Measurements from ENCODE around the gene FOXS1. TPM values are rescaled to one million over a fixed set of nuclear protein-coding genes. Genes with fewer than 3 reads are reported as not detected.

FOXS1 gene
- total RNA-seq, 1 donor from 2014 or later: 3.3 TPM

GRCh38 chr20:31826074-31826473 lies 19.3 kb downstream of the FOXS1 start:
- Histone ChIP-seq H3K36me3 (no peaks in the 10 kb centered on the region), H3K9me3 (no peaks in the 10 kb centered on the region), H3K27me3 (no peaks in the 10 kb centered on the region), H3K4me3 (no peak overlapping the region), H3K27ac (no peak overlapping the region), H3K4me1 (peaks cover 4% of the 10 kb centered on the region)
- no peak for TF ChIP-seq CTCF (IDR thresholded peaks at IDR 0.05)
- no peak for ATAC-seq
- DNase-seq: peak; percentile 9
- intact Hi-C loops (cut with DNase I): no loop called here

GRCh38 chr20:31824554-31825313 lies 20.7 kb downstream of the FOXS1 start:
- no peaks in the 10 kb centered on the region for H3K9me3 ChIP-seq
- intact Hi-C loops (cut with DNase I): no loop called here
- H3K36me3 ChIP-seq: no peaks in the 10 kb centered on the region
- TF ChIP-seq CTCF (IDR thresholded peaks at IDR 0.05): no peak
- ATAC-seq (no peak), DNase-seq (peak; percentile 44)
- no peak overlapping the region for H3K4me3 ChIP-seq
- peaks cover 4% of the 10 kb centered on the region for H3K4me1 ChIP-seq
- H3K27me3 ChIP-seq: no peaks in the 10 kb centered on the region
- no peak overlapping the region for H3K27ac ChIP-seq

DNA sequence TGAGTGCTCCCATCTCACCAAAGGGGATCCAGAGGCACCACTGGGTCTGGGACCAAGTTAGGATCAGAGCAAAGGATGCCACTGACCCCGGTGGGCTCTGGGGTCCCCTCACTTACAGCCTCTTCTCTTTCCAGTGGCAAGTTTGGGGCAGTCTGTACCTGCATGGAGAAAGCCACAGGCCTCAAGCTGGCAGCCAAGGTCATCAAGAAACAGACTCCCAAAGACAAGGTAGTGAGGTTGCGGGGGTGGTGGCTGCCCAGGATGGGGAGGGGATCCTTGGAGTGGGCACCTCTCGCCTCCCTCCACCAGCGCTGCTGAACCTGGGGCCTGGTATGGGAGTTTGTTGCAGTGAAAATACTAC lies 21.3 kb downstream of the FOXS1 start:
- DNase-seq (peak; percentile 52), ATAC-seq (no peak)
- no peaks in the 10 kb centered on the region for H3K9me3 ChIP-seq
- intact Hi-C loops (cut with DNase I): no loop called here
- H3K4me1 ChIP-seq: peaks cover 4% of the 10 kb centered on the region
- no peak overlapping the region for H3K27ac ChIP-seq
- no peak for TF ChIP-seq CTCF (IDR thresholded peaks at IDR 0.05)
- H3K4me3 ChIP-seq: no peak overlapping the region
- H3K36me3 ChIP-seq: no peaks in the 10 kb centered on the region
- H3K27me3 ChIP-seq: no peaks in the 10 kb centered on the region

DNA sequence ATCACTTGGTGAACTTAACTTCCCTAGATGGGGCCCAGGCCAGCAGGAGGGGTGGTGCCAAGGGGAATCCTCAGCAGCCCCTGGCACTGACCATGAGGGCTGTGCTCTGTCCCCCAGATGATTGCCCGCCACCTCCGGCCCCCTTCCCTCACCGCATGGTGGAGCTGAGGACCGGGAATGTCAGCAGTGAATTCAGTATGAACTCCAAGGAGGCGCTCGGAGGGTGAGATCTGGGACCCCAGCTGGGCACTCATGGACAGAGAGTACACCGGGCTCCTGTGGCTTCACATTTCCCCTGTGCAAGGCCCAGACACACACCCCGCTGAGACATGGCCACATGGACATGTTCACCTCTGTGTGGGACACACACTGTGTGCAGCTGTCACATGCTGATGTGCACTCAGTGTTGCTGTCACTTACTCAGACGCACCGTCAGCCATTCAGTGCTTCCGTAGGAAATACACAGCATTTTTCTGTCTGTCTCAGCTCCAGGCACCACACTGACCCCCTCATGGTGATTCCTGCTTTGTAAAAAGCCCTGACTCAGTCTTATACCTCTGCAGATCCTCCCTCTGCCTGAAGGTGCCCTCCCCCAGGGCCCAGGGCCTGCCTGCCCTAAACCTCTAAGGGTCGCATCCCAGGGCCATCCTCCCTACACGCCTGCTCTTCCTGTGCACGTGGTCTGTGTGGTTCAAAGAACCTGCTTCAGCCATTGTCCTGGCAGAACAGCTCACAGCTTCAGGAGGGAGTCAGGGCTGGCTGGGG lies 21.9 kb downstream of the FOXS1 start:
- Histone ChIP-seq H3K9me3 (no peaks in the 10 kb centered on the region), H3K36me3 (no peaks in the 10 kb centered on the region), H3K27me3 (no peaks in the 10 kb centered on the region), H3K4me1 (peaks cover 4% of the 10 kb centered on the region), H3K27ac (no peak overlapping the region), H3K4me3 (no peak overlapping the region)
- no peak for TF ChIP-seq CTCF (IDR thresholded peaks at IDR 0.05)
- ATAC-seq: no peak
- intact Hi-C loops (cut with DNase I): no loop called here
- peak; percentile 53 for DNase-seq

GRCh38 chr20:31822421-31823330 lies 22.7 kb downstream of the FOXS1 start:
- Histone ChIP-seq H3K27me3 (no peaks in the 10 kb centered on the region), H3K9me3 (no peaks in the 10 kb centered on the region), H3K36me3 (no peaks in the 10 kb centered on the region), H3K4me3 (no peak overlapping the region), H3K4me1 (peaks cover 4% of the 10 kb centered on the region), H3K27ac (no peak overlapping the region)
- TF ChIP-seq CTCF (IDR thresholded peaks at IDR 0.05): peak; percentile 99
- ATAC-seq (peak; percentile 88), DNase-seq (peak; percentile 91)
- intact Hi-C loops (cut with DNase I): no loop called here

Measured in upper lobe of right lung (tissue), 1 donor.